Muscle of back (tissue), 13 donors: ENCODE measurements around the gene CEMIP2. TPM values are rescaled to one million over a fixed set of nuclear protein-coding genes. Genes with fewer than 3 reads are reported as not detected.
"Not testable (repeated sequence)": the region's sequence is repeated elsewhere in the genome, so short reads cannot be mapped to it uniquely, and the experiment has no call there.

Experiments
- DNase-seq, 3 donors: peaks; one replicate each; pipeline versions ENCODE4 v3.0.0 to v3.0.0-alpha.2; 2013
- long read RNA-seq, 9 donors: transcript quantifications; one replicate each; lab custom pipeline, GENCODE V29; 2026
- polyA plus RNA-seq, 10 donors: library from polyadenylated mRNA; unstranded; fragments of 120-200 nt; gene quantifications; one replicate each; pipeline ENCODE4 v1.2.1, GENCODE V29; 2013; ENCODE audit not compliant: insufficient read length in 10 of 10

CEMIP2 gene
- 10 to 100 TPM; 23.2 to 41.3 (median 28.5) TPM for polyA plus RNA-seq
- long read RNA-seq, donor 1, partial matches to known transcripts, result 0 of 2 reads
- long read RNA-seq, donor 1, other reads (novel, unspliced or antisense), result 0 of 2 reads
- long read RNA-seq, donor 2, partial matches to known transcripts, result 0 of 1 reads
- long read RNA-seq, donor 2, other reads (novel, unspliced or antisense), result 0 of 1 reads
- long read RNA-seq, donor 3, result 0 reads
- long read RNA-seq, donor 4, result 0 reads
- long read RNA-seq, donor 5, partial matches to known transcripts, result 0 of 3 reads
- long read RNA-seq, donor 5, other reads (novel, unspliced or antisense), result 0 of 3 reads
- long read RNA-seq, donor 6, full-length matches to known transcripts, result 2 of 2 reads
- long read RNA-seq, donor 6, partial matches to known transcripts, result 0 of 2 reads
- long read RNA-seq, donor 6, other reads (novel, unspliced or antisense), result 0 of 2 reads
- long read RNA-seq, donor 7, full-length matches to known transcripts, result 1 of 1 reads
- long read RNA-seq, donor 7, partial matches to known transcripts, result 0 of 1 reads
- long read RNA-seq, donor 7, other reads (novel, unspliced or antisense), result 0 of 1 reads
- long read RNA-seq, donor 8, result 0 reads
- long read RNA-seq, donor 9, result 0 reads

- peak; percentile 90 to 98 (median 92) for DNase-seq
Observed at GRCh38 chr9:71768388-71769174, at the start of gene CEMIP2. CEMIP2 (minus strand) TSS chr9:71768513; CDS start chr9:71750373, 18,140 bp downstream.

GRCh38 chr9:71816916-71817451 lies 48.7 kb upstream of the CEMIP2 start:
- peak in 1 of 3 donors; percentile 63 for DNase-seq

- peak; percentile 88 to 96 (median 93) for DNase-seq
Observed at GRCh38 chr9:71814815-71815214, 46.5 kb upstream of the CEMIP2 start.

GRCh38 chr9:71814226-71814625 lies 45.9 kb upstream of the CEMIP2 start:
- peak in 2 of 3 donors; percentile 78 to 87 for DNase-seq

GRCh38 chr9:71812385-71812784 lies 44.1 kb upstream of the CEMIP2 start:
- DNase-seq, result peak; percentile 62 to 90 (median 71)

GRCh38 chr9:71808068-71808467 lies 39.8 kb upstream of the CEMIP2 start:
- no peak for DNase-seq

GRCh38 chr9:71806901-71807307 lies 38.6 kb upstream of the CEMIP2 start:
- DNase-seq, result peak in 2 of 3 donors; percentile 46 to 65

GRCh38 chr9:71805096-71805495 lies 36.8 kb upstream of the CEMIP2 start:
- DNase-seq, result not testable (repeated sequence)

GRCh38 chr9:71801826-71802225 lies 33.5 kb upstream of the CEMIP2 start:
- no peak for DNase-seq

- no peak for DNase-seq
Observed at GRCh38 chr9:71797266-71797665, 29.0 kb upstream of the CEMIP2 start.

- no peak for DNase-seq
Observed at GRCh38 chr9:71796100-71796767, 27.9 kb upstream of the CEMIP2 start.

- no peak for DNase-seq
Observed at GRCh38 chr9:71795097-71795813, 26.9 kb upstream of the CEMIP2 start.

GRCh38 chr9:71793386-71794105 lies 25.2 kb upstream of the CEMIP2 start:
- DNase-seq, result peak in 2 of 3 donors; percentile 19 to 67

- no peak for DNase-seq
Observed at GRCh38 chr9:71791875-71792274, 23.6 kb upstream of the CEMIP2 start.

- no peak for DNase-seq
Observed at GRCh38 chr9:71790296-71790695, 22.0 kb upstream of the CEMIP2 start.

GRCh38 chr9:71783120-71783523 lies 14.8 kb upstream of the CEMIP2 start:
- DNase-seq, result no peak

- no peak for DNase-seq
Observed at GRCh38 chr9:71781391-71781790, 13.1 kb upstream of the CEMIP2 start.

- no peak for DNase-seq
Observed at GRCh38 chr9:71780953-71781352, 12.6 kb upstream of the CEMIP2 start.

- no peak for DNase-seq
Observed at GRCh38 chr9:71778085-71778484, 9.8 kb upstream of the CEMIP2 start.

- DNase-seq, result no peak
Observed at GRCh38 chr9:71774920-71775319, 6.6 kb upstream of the CEMIP2 start.
